Ectodermal cell (in vitro differentiated cells): ENCODE results near the gene WFDC5.
"Not testable (repeated sequence)": the region's sequence is repeated elsewhere in the genome, so short reads cannot be mapped to it uniquely, and the experiment has no call there.

ENCODE experiments used
- H3K27ac ChIP-seq: 2 replicates; pipeline ENCODE4 v1.7.0; 2013; ENCODE audit warnings: mild to moderate bottlenecking, low read depth, low read length; ENCODE audit not compliant: insufficient read depth, poor library complexity, severe bottlenecking
- H3K27me3 ChIP-seq: 2 replicates; pipeline ENCODE4 v1.7.0; 2013; ENCODE audit warnings: mild to moderate bottlenecking, low read length; ENCODE audit not compliant: insufficient read depth, control insufficient read depth, poor library complexity, severe bottlenecking
- H3K36me3 ChIP-seq: one replicate; pipeline ENCODE4 v1.7.0; 2013; ENCODE audit warnings: low read length; ENCODE audit not compliant: control insufficient read depth, insufficient read depth
- H3K4me1 ChIP-seq: one replicate; pipeline ENCODE4 v1.7.0; 2013; ENCODE audit warnings: low read length; ENCODE audit not compliant: control insufficient read depth, insufficient read depth
- H3K4me3 ChIP-seq: 2 replicates; pipeline ENCODE4 v1.7.0; 2013; ENCODE audit warnings: low read depth, low read length, control low read depth; ENCODE audit not compliant: insufficient read depth
- H3K9me3 ChIP-seq: 2 replicates; pipeline ENCODE4 v1.7.0; 2013; ENCODE audit warnings: mild to moderate bottlenecking, low read length, moderate library complexity; ENCODE audit not compliant: control insufficient read depth
- WGBS, 2 experiments: methylation state at CpG; one replicate each; pipeline ENCODE4 v1.1.7; 2013; ENCODE audit warnings: missing lambda C conversion rate in 2 of 2; 5-methylcytosine and 5-hydroxymethylcytosine counted together

WFDC5 gene

DNA sequence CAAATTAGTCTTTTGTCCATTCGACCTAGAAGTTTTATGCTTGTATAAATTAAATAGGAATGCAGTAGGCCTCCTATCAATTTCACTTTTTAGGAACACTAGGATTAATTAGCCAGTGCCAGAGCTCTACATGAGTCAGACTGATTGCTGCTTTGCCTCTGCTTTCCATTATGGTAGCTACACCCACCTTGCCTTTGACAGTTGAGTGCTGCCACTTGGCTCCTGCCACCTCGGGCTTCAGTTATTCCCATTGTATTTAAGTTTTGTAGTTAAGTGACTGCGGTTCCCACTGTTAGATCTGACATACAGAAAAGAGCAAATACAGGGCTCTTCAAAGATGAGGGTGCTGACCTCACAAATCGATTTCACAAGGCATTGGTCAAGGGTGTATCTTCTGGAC lies 25.9 kb upstream of the WFDC5 start:
- no peaks in the 10 kb centered on the region for H3K36me3 ChIP-seq
- H3K27ac ChIP-seq: no peak overlapping the region
- WGBS, 2 experiments: 88 to 89% methylated on average over 4 of the region's 4 CpGs

DNA sequence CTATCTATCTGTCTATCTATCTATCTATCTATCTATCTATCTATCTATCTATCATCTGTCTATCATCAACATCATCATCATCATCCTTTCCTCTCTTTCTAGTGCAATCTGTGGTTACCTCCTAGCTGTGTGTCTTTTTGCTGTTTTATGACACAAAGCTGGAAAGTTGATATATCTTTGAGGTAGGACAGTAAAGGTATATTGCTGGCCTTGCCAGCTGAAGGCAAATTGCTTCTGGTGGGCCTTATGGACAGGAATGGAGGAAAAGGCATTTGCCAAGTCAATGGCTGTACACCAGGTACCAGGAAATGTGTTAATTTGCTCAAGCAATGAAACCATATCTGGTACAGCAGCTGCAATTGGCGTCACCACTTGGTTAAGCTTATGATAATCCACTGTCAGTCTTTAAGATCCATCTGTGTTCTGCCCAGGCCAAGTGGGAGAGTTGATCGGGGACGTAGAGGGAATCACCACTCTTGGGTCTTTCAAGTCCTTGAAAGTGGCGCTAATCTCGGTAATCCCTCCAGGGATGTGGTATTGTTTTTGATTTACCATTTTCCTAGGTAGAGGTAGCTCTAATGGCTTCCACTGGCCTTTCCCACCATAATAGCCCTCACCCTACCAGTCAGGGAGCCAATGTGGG lies 24.9 kb upstream of the WFDC5 start:
- H3K4me1 ChIP-seq, H3K9me3 ChIP-seq, H3K27me3 ChIP-seq, H3K4me3 ChIP-seq, H3K36me3 ChIP-seq, H3K27ac ChIP-seq: not testable (repeated sequence)
- 93 to 96% methylated on average over 5 of the region's 5 CpGs for WGBS, 2 experiments

More for the DNA sequence above, 25.9 kb upstream of the WFDC5 start:
- no peaks in the 10 kb centered on the region for H3K4me1 ChIP-seq
- no peak overlapping the region for H3K4me3 ChIP-seq
- H3K9me3 ChIP-seq: no peaks in the 10 kb centered on the region
- no peaks in the 10 kb centered on the region for H3K27me3 ChIP-seq

DNA sequence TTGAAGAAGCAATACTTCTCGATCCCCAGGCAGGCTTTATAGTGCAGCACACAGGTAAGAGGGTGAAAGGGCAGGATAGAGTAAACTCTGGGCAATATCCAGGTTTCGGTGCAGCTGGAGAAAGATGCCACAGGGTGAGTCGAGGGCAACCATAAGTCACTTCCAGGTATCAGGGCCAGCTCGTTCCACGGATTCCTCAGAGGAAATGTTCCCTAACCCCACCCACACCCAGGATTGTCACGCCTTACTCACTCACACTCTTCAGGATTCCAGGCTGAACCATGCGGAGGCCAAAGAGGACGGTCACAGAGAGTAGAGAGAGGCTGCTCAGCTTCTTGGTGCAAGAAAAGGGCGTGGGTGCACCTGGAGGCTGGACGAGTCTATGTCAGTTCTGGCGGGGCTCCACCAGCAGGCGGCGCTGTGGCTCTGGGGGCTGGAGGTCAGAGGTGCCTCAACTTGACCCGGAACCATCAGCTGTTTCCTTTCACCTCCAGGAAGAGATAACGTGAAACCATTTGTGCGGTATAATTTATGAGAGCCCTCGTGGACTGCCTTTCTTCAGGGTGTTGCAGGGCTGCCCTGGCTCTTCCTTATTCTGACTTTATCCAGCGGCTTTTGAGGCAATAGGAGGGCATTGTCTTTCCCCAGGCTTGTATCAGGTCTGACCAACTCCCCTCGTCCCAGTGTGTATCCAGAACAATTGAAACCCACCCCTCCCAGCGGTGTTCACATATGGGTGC lies 23.8 kb upstream of the WFDC5 start:
- no peaks in the 10 kb centered on the region for H3K9me3 ChIP-seq
- no peaks in the 10 kb centered on the region for H3K36me3 ChIP-seq
- 62% methylated on average over 20 of the region's 20 CpGs for WGBS, 2 experiments
- H3K4me1 ChIP-seq: no peaks in the 10 kb centered on the region
- no peak overlapping the region for H3K27ac ChIP-seq
- no peaks in the 10 kb centered on the region for H3K27me3 ChIP-seq
- no peak overlapping the region for H3K4me3 ChIP-seq

DNA sequence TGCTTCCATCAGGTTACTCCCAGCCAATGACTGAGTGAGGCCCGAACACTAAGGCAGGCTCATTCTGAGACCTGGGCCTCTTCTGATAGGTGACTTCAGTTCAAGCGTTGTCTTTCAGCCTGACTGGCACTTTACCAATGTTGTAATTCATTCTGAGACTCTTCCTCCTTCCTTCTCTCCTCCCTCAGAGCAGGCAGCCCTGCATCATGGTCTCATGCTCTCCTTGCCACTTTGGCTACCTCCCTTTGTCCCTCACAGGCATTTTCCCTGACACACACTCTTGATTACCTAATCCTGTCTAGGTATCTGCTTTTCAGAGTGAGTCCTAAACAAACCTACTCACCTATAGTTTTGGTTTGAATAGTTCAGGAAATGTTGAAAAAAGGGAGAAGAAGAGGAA lies 21.9 kb upstream of the WFDC5 start:
- no peaks in the 10 kb centered on the region for H3K4me1 ChIP-seq
- no peak overlapping the region for H3K27ac ChIP-seq
- H3K27me3 ChIP-seq: no peaks in the 10 kb centered on the region
- no peak overlapping the region for H3K4me3 ChIP-seq
- WGBS, 2 experiments: 88 to 91% methylated on average over 2 of the region's 2 CpGs
- no peaks in the 10 kb centered on the region for H3K36me3 ChIP-seq
- H3K9me3 ChIP-seq: no peaks in the 10 kb centered on the region

DNA sequence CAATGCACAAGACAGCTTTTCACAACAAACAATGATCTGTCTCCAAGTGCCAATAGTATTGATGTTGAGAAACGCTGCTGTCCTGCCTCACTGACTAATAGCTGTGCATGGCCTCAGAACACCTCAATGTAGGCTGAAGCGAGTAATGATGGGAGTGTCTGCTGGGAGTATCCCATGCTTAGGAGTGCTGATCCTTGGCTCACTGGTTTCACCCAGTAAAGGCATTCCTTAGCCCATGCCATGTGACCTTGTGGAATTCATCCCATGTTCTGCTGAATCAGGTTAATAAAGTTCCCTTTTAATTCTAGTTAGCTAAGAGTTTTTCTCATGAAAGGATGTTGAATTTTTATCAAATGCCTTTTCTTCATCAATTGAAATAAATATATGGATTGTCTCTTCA lies 13.1 kb upstream of the WFDC5 start:
- Histone ChIP-seq H3K4me3 (no peak overlapping the region), H3K4me1 (no peaks in the 10 kb centered on the region), H3K36me3 (no peaks in the 10 kb centered on the region), H3K27me3 (peaks cover 3% of the 10 kb centered on the region), H3K9me3 (no peaks in the 10 kb centered on the region), H3K27ac (no peak overlapping the region)
- WGBS, 2 experiments: 83 to 96% methylated on average over 2 of the region's 2 CpGs

DNA sequence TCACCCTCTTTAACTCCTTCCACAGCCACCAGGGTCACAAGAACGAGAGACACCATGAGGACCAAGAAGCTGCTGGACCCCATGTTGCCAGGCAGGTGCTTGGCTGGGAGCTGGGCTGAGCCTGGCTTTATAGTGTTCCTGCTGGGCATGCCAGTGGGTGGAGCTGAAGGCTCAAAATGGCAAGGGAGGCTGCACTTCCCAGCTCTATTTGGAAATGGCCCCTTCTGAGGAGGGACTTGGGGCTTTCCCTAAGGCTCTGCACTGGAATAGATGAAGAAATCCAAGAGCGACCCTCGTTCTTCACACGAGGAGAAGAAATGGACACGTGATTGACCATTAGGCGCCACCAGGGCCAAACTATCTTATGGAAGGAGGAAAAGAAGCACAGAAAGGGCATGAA lies 9.4 kb upstream of the WFDC5 start, which contains the start of gene WFDC12:
Gene WFDC12 (minus strand): TSS at position 101 of the 400 bp plus-strand sequence. CDS start 18 bp downstream, at position 83.
- Histone ChIP-seq H3K27ac (no peak within 1 kb of the TSS), H3K36me3 (no peaks in the 10 kb centered on the region), H3K4me1 (no peaks in the 10 kb centered on the region), H3K4me3 (no peak within 1 kb of the TSS), H3K27me3 (no peaks in the 10 kb centered on the region), H3K9me3 (no peaks in the 10 kb centered on the region)
- WGBS, 2 experiments: 93 to 94% methylated on average over 6 of the region's 6 CpGs

DNA sequence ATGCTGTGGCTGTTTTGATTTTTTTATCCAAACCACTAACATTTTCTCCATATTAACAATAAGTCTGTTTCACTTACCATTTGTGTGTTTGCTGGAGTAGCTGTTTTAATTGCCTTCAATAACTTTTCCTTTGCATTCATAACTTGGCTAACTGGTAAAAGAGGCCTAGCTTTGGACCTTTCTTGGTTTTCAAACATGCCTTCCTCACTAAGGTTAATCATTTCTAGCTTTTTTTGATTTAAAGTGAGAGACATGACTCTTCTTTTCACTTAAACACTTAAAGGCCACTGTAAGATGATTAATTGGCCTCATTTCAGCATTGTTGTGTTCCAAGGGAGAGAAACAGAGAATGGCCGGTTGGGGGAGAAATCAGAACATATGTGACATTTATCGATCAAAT lies 6.4 kb upstream of the WFDC5 start:
- H3K4me1 ChIP-seq: no peaks in the 10 kb centered on the region
- no peaks in the 10 kb centered on the region for H3K36me3 ChIP-seq
- no peaks in the 10 kb centered on the region for H3K9me3 ChIP-seq
- no peaks in the 10 kb centered on the region for H3K27me3 ChIP-seq
- H3K4me3 ChIP-seq: no peak overlapping the region
- H3K27ac ChIP-seq: no peak overlapping the region
- 94 to 95% methylated on average over 2 of the region's 2 CpGs for WGBS, 2 experiments

DNA sequence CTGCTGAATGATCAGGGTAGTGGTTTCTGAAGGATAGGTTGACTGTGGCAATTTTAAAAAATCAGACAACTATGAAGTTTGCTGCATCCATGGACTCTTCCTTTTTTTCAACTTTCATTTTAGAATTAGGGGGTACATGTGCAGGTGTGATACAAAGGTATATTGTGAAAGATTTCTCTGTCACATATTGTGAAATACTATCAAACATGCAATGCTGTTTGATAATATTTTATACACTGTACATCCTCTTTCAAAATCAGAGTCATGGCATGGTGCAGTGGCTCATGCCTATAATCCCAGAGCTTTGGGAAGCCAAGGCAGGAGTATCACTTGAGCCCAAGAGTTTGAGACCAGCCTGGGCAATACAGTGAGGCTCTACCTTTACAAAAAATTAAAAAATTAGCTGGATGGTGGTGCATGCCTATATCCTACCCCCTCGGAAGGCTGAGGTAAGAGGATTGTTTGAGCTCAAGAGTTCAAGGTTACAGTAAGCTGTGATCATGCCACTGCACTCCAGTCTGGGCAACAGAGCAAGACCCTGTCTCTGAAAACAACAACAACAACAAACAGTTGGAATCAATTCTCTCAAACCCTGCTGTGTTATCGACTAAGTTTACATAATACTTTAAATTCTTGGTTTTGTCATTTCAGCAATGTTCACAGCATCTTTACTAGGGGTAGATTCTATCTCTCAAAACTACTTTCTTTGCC lies 4.7 kb upstream of the WFDC5 start:
- Histone ChIP-seq H3K4me3 (no peak overlapping the region), H3K27ac (no peak overlapping the region), H3K27me3 (no peaks in the 10 kb centered on the region), H3K9me3 (no peaks in the 10 kb centered on the region), H3K36me3 (no peaks in the 10 kb centered on the region), H3K4me1 (no peaks in the 10 kb centered on the region)
- 96 to 97% methylated on average over 2 of the region's 2 CpGs for WGBS, 2 experiments

DNA sequence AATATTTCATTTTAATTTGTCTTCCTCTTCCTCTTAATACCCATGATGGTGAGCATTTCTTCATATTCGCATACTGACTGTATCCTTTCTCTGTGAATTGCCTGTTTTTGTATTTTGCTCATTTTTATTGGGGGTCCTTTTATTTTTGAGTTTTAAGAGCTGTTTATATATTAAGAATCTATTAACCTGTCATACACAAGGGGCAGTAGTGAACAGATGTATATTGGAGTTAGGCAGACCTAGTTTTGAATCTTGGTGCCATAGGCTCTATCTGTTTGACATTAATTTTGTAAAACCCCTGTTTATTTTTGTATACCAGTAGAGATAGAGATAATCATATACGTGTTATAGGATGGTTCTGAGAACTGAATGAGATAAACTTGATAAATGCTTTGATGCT lies 3.1 kb upstream of the WFDC5 start:
- H3K36me3 ChIP-seq: no peaks in the 10 kb centered on the region
- no peaks in the 10 kb centered on the region for H3K27me3 ChIP-seq
- WGBS, 2 experiments: 95% methylated on average over 2 of the region's 2 CpGs; no CpG with 5 or more reads in 1 of the 2 experiments
- H3K4me3 ChIP-seq: no peak overlapping the region
- no peaks in the 10 kb centered on the region for H3K9me3 ChIP-seq
- H3K27ac ChIP-seq: no peak overlapping the region
- no peaks in the 10 kb centered on the region for H3K4me1 ChIP-seq

DNA sequence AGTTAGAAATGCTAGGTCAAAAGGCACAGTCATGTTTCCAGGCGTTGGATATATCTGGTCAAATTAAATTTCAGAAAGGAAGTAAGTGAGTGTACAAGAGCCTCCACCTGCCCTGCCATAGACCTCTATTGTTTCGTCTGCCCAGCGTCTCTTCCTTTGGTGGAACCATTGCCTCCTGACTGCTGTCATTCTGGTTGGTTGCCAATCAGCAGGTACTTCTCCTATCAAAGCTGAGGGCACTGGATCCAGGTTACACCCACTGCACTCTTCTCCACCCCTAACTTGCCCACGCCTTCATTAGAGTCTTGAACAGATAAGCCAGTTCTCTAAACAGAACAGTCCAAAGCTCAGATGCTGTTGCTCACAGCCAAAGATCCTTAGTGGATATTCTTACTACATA lies 2.6 kb upstream of the WFDC5 start:
- no peaks in the 10 kb centered on the region for H3K9me3 ChIP-seq
- no peak overlapping the region for H3K27ac ChIP-seq
- no peaks in the 10 kb centered on the region for H3K27me3 ChIP-seq
- H3K4me1 ChIP-seq: no peaks in the 10 kb centered on the region
- 88 to 92% methylated on average over 4 of the region's 4 CpGs for WGBS, 2 experiments
- H3K4me3 ChIP-seq: no peak overlapping the region
- no peaks in the 10 kb centered on the region for H3K36me3 ChIP-seq
